ENCODE data around the gene RGP1.
A peak's percentile ranks its signal among the peaks of the same experiment; 100 is the strongest.

RGP1 gene

DNA sequence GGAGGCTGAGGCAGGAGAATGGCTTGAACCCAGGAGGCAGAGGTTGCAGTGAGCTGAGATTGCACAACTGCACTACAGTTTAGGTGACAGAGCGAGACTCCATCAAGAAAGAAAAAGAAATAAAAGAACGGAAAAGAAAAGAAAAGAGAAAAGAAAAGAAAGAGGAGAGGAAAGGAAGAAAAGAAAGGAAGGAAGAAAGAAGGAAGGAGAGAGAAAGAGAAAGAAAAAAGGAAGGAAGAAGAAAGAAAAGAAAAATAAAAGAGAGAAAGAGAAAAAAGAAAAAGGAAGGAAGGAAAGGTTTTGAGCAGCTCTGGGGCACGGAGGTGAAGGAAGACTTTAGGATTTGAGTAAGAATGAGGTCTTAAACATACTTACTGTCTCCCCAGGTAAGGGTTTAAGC lies 35.5 kb upstream of the RGP1 start:
- TF ChIP-seq, protein P1, sequence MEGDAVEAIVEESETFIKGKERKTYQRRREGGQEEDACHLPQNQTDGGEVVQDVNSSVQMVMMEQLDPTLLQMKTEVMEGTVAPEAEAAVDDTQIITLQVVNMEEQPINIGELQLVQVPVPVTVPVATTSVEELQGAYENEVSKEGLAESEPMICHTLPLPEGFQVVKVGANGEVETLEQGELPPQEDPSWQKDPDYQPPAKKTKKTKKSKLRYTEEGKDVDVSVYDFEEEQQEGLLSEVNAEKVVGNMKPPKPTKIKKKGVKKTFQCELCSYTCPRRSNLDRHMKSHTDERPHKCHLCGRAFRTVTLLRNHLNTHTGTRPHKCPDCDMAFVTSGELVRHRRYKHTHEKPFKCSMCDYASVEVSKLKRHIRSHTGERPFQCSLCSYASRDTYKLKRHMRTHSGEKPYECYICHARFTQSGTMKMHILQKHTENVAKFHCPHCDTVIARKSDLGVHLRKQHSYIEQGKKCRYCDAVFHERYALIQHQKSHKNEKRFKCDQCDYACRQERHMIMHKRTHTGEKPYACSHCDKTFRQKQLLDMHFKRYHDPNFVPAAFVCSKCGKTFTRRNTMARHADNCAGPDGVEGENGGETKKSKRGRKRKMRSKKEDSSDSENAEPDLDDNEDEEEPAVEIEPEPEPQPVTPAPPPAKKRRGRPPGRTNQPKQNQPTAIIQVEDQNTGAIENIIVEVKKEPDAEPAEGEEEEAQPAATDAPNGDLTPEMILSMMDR (IDR thresholded peaks at IDR 0.05) = no peak
- no peak for DNase-seq (ENCODE audit: low spot score)
- peak overlapping the region in 1 of 2 donors; percentile 63 for H3K27ac ChIP-seq
- H3K4me3 ChIP-seq = no peak overlapping the region

DNA sequence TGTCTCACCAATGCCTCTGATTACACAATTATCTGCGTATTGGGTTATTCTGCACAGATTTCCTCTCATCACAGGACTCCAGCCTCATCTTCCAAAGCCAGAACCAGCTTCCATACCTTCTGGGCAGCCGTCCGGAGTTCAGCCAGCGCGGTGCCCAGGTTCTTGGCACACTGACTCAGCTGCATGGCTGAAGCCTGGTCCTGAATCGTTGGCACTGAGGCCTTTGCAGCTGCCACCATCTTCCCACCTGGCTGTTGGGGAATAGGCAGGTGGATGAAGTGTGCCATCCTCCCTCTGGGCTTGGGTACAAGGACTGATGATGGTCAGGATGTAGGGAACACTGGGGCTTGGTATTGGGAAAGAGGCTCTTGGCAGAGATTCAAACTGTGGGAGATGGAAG lies 35.0 kb upstream of the RGP1 start:
- Histone ChIP-seq H3K4me3 (no peak overlapping the region), H3K27ac (peak overlapping the region in 1 of 2 donors; percentile 63)
- DNase-seq (ENCODE audit: low spot score) = no peak
- TF ChIP-seq, protein P1 (IDR thresholded peaks at IDR 0.05) = no peak

DNA sequence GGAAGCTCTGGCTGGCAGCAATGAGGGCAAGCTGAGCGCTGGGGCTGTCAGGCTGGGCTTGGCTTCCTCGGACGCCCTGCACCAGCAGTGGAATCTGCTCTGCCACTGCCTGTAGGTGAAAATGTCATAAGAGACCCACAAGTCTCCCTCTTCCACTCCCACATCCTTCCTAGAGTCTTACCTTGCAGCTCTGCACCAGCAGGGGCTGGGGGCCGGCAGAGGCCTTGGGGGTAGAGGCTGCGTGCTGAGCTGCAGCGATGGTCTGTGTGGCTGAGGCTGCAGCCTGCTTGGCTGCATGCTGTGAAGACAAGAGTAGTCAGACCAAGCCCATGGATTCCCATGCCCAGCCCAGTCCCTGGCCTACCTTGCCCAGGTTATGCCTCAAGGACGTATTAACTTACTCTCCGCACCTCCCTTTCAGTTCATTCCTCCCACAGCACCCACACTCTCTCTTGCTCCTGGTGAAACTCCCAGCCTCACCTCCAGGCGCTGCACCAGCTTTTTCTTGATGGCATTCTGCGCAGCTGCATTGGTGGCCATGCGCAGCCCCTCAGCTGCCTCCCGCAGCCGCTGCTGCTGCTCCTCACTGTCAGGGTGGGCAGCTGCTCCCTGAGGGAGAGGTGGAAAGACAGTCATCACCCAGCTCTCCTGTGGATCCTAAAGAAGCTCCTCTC lies 34.4 kb upstream of the RGP1 start:
- no peak overlapping the region for H3K4me3 ChIP-seq
- DNase-seq (ENCODE audit: low spot score) = no peak
- TF ChIP-seq, protein P1 (IDR thresholded peaks at IDR 0.05) = no peak
- H3K27ac ChIP-seq = peak overlapping the region in 1 of 2 donors; percentile 63

DNA sequence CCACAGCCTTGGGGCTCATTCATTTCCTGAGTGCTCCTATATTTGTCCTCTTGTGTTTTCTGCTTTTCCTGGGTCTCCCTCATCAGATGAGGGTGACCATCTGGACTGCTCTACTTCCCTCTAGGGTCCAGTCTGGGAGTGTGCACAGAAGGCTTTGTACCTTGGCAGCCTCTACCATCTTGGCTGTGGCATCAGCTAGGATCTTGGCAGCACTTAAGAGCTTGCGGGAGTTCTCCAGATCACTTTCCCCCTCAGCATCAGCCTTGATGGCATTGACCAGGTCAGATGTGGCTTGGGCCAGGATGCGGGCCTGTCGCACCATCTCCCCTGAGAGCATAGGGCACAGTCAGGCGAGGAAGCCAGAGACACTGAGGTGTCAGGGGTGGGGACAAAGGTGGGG lies 32.9 kb upstream of the RGP1 start:
- TF ChIP-seq, protein P1 (IDR thresholded peaks at IDR 0.05) = no peak
- Histone ChIP-seq H3K4me3 (no peak overlapping the region), H3K27ac (peak overlapping the region; percentile 43 to 63)
- DNase-seq (ENCODE audit: low spot score) = no peak

DNA sequence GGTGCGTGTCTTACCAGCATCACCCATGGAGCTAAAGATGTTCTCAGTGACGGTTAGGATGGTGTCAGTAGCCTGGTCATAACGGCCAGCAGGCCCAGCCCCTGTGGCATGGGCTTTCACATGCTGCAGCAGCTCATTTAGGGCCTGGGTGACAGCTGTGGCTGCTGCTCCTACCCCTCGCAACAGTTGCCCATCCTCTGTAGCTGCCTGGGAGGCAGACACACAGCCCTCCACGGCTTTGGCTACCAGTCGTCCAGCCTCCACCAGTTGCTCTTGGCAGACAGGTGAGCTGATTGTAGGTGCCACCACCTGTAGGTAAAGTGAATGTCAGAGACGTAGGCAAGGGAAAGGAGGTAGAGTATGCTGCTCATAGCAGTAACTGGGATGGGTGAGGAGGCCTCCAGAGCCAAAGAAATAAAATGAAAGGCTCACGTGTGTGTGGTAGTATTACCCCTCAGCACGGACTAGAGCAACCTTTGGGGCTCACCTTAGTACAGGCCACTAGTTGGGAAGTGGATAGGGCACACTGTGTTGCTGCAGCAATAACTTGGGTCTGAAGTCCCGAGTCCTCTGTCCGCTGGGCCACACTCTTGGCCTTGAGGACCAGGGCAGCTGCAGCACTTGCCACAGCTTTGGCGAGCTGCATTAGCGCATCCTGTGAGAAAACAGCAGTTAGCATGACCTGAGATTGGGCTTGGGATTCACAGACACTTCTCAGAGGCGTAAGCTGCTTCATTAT lies 31.8 kb upstream of the RGP1 start:
- no peak for DNase-seq (ENCODE audit: low spot score)
- TF ChIP-seq, protein P1 (IDR thresholded peaks at IDR 0.05) = no peak
- no peak overlapping the region for H3K4me3 ChIP-seq
- peak overlapping the region in 1 of 2 donors; percentile 63 for H3K27ac ChIP-seq

DNA sequence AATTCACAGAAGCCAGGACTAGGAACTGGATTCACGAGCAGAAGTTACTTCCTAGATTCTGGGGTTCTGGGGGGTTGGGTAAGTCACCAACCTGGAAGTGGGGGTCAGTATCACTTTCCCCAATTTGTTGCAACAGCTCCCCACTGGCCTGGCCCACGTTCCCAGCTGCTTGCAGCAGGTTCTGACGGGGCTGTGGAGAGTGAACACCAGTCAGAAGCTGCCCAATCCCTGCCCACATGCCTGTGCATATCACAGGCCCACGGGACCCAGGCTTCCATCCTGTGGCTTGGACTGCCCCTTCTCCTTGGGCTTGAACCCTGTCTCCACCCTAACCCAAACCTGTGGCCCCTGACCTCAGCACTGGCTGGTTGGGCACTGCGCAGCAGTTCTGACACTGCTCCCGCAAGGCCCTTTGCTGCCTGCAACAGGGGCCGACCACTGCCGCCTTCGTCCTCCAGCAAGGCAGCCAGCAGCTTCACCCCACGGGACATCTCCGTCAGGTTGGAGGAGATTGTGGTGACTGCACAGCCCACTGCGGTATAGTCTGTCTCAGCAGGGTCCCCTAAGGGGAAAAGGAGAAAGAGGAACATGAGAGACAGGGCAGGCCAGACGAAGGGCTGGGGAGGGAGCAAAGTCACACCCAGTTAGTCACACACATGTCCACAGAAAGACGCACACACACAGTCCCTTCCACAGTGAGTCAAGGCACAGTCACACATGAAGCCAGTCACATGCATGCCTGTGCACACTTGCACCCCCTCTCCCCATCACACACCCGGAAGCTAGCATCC lies 30.2 kb upstream of the RGP1 start:
- H3K4me3 ChIP-seq = no peak overlapping the region
- peak overlapping the region in 1 of 2 donors; percentile 13 for H3K27ac ChIP-seq

More for the DNA sequence above, 30.2 kb upstream of the RGP1 start:
- TF ChIP-seq, protein P1 (IDR thresholded peaks at IDR 0.05) = no peak
- no peak for DNase-seq (ENCODE audit: low spot score)
